Right kidney (tissue), 1 donor: Measurements from ENCODE around the gene PSMD8.
"Not testable (repeated sequence)": the region's sequence is repeated elsewhere in the genome, so short reads cannot be mapped to it uniquely, and the experiment has no call there.

Source experiments
- DNase-seq: peaks from one replicate; pipeline ENCODE4 v3.0.0-alpha.2; 2016

PSMD8 gene

GRCh38 chr19:38360839-38361631, 13.3 kb upstream of the PSMD8 start:
- no peak for DNase-seq

GRCh38 chr19:38361633-38362075, 12.7 kb upstream of the PSMD8 start:
- DNase-seq = peak; percentile 87

- peak; percentile 92 for DNase-seq
These were observed 12.1 kb upstream of the PSMD8 start for GRCh38 chr19:38362076-38362945.

GRCh38 chr19:38362946-38363688, 11.3 kb upstream of the PSMD8 start:
- not testable (repeated sequence) for DNase-seq

- DNase-seq = no peak
These were observed 7.3 kb upstream of the PSMD8 start for GRCh38 chr19:38367041-38367440.

- no peak for DNase-seq
These were observed 4.8 kb upstream of the PSMD8 start for GRCh38 chr19:38369584-38369983.

GRCh38 chr19:38370299-38370698, 4.1 kb upstream of the PSMD8 start:
- no peak for DNase-seq

- DNase-seq = no peak
These were observed 3.3 kb upstream of the PSMD8 start for GRCh38 chr19:38371081-38371480.

- DNase-seq = no peak
These were observed 452 bp upstream of the PSMD8 start for GRCh38 chr19:38373907-38374331.

- DNase-seq = no peak
These were observed 725 bp downstream of the PSMD8 start for GRCh38 chr19:38375098-38375493.

GRCh38 chr19:38375748-38376147, 1.4 kb downstream of the PSMD8 start:
- DNase-seq = no peak

- DNase-seq = no peak
These were observed 2.2 kb downstream of the PSMD8 start for GRCh38 chr19:38376576-38376975.

GRCh38 chr19:38377052-38377451, 2.7 kb downstream of the PSMD8 start:
- no peak for DNase-seq

GRCh38 chr19:38378866-38379265, 4.5 kb downstream of the PSMD8 start:
- no peak for DNase-seq

- DNase-seq = no peak
These were observed 6.8 kb downstream of the PSMD8 start for GRCh38 chr19:38381138-38381537.

GRCh38 chr19:38383184-38383583, 8.8 kb downstream of the PSMD8 start:
- no peak for DNase-seq

GRCh38 chr19:38383743-38384142, 9.4 kb downstream of the PSMD8 start:
- DNase-seq = no peak

- DNase-seq = no peak
These were observed 10.0 kb downstream of the PSMD8 start for GRCh38 chr19:38384209-38385027.

GRCh38 chr19:38385057-38385803, 10.9 kb downstream of the PSMD8 start:
- peak; percentile 26 for DNase-seq

GRCh38 chr19:38385804-38386257, 11.5 kb downstream of the PSMD8 start:
- no peak for DNase-seq
